Testis (tissue), 2 donors: ENCODE measurements around the gene FLNB.

ENCODE experiments used
- POLR2A ChIP-seq: fragments of 450-650 bp; IDR thresholded peaks from one replicate; pipeline ENCODE4 v1.6.1; 2017; ENCODE audit warnings: antibody characterized with exemption, mild to moderate bottlenecking, moderate library complexity
- TF ChIP-seq, protein P1 (sequence below), 3 experiments: fragments of 450-650 bp in 2 of 3; fragments of 200-600 bp in 1 of 3; sonication (generic) in 1 of 3; IDR thresholded peaks; one replicate each; pipeline ENCODE4 v1.5.1; 2016 to 2019; ENCODE audit warnings: antibody characterized with exemption in 3 of 3, mild to moderate bottlenecking in 2 of 3, moderate library complexity in 1 of 3

DNA sequence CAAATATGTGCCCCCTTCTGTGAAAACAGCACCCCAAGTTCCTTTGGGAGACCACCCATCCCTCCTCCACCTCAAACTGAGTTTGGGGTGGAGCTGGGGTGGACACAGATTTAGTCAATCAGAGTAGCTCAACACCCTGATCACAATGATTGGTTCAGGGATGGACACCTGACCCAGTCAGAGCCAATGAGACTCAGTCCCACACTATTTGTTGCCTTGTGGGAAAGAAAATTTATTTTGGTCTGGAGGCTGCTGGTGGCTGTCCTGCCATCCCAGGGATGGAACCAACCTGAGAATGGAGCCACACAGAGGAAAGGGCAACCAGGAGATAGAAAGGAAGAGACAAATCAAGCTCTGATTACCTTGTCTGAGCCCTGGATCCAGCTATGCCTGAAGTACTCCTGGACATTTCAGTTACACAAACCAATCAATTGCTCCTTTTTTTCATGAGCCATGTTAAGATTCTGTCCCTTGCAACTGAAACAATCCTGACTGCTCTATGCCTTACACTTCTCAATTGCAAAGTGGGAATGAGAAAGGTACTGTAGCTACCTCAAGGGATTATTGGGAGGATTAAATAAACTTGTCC lies 192.0 kb downstream of the FLNB start:
- TF ChIP-seq, protein P1, sequence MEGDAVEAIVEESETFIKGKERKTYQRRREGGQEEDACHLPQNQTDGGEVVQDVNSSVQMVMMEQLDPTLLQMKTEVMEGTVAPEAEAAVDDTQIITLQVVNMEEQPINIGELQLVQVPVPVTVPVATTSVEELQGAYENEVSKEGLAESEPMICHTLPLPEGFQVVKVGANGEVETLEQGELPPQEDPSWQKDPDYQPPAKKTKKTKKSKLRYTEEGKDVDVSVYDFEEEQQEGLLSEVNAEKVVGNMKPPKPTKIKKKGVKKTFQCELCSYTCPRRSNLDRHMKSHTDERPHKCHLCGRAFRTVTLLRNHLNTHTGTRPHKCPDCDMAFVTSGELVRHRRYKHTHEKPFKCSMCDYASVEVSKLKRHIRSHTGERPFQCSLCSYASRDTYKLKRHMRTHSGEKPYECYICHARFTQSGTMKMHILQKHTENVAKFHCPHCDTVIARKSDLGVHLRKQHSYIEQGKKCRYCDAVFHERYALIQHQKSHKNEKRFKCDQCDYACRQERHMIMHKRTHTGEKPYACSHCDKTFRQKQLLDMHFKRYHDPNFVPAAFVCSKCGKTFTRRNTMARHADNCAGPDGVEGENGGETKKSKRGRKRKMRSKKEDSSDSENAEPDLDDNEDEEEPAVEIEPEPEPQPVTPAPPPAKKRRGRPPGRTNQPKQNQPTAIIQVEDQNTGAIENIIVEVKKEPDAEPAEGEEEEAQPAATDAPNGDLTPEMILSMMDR (IDR thresholded peaks at IDR 0.05), result no peak
- TF ChIP-seq POLR2A, result no peak
